ENCODE data around the gene PKMYT1.

The PKMYT1 gene

GRCh38 chr16:2924901-2925755, 55.1 kb downstream of the PKMYT1 start:
- in situ Hi-C loops (cut with HindIII; ENCODE audit: low sequenced_read_pairs) = no loop called here

GRCh38 chr16:2923481-2923880, 56.8 kb downstream of the PKMYT1 start:
- in situ Hi-C loops (cut with HindIII; ENCODE audit: low sequenced_read_pairs) = no loop called here
- TF ChIP-seq CTCF (IDR thresholded peaks at IDR 0.05; ENCODE audit: low read depth, low read length, missing control alignments) = no peak
- no peak overlapping the region for H3K4me3 ChIP-seq (ENCODE audit: low read depth, low read length)
- no peak for DNase-seq (ENCODE audit: low read depth)

More at GRCh38 chr16:2924901-2925755, 55.1 kb downstream of the PKMYT1 start:
- DNase-seq (ENCODE audit: low read depth) = no peak
- no peak for TF ChIP-seq CTCF (IDR thresholded peaks at IDR 0.05; ENCODE audit: low read depth, low read length, missing control alignments)
- no peak overlapping the region for H3K4me3 ChIP-seq (ENCODE audit: low read depth, low read length)
